CD8-positive, alpha-beta memory T cell (primary cell): ENCODE results near the gene CDH23. TPM values are rescaled to one million over a fixed set of nuclear protein-coding genes. Genes with fewer than 3 reads are reported as not detected.

Experiments
- CTCF ChIA-PET: fragments of 350-600 bp; sonication (Branson Sonifier 250); formaldehyde crosslinking; loops from one replicate; lab custom pipeline; 2021; ENCODE audit warnings: antibody characterized with exemption; lab: Charles Lee
- POLR2A ChIA-PET: fragments of 350-600 bp; sonication (Branson Sonifier 250); formaldehyde crosslinking; loops from one replicate; lab custom pipeline; 2021; ENCODE audit warnings: antibody characterized with exemption; lab: Charles Lee
- DNase-seq, 5 donors: peaks; one replicate each; pipeline versions ENCODE4 v3.0.0 to v3.0.0-alpha.2; 2020 to 2022; ENCODE audit warnings: mixed read lengths in 1 of 5
- H3K27ac ChIP-seq: one replicate; pipeline ENCODE4 v1.7.0; 2013; ENCODE audit warnings: low read depth, mild to moderate bottlenecking, low read length, moderate library complexity
- H3K27me3 ChIP-seq: 2 replicates; pipeline ENCODE4 v1.7.0; 2013; ENCODE audit warnings: low read length, mild to moderate bottlenecking; ENCODE audit not compliant: insufficient read depth, poor library complexity, severe bottlenecking
- H3K36me3 ChIP-seq: 2 replicates; pipeline ENCODE4 v1.7.0; 2013; ENCODE audit warnings: mild to moderate bottlenecking, low read length, moderate library complexity; ENCODE audit not compliant: insufficient read depth
- H3K4me1 ChIP-seq: 2 replicates; pipeline ENCODE4 v1.7.0; 2013; ENCODE audit warnings: mild to moderate bottlenecking, low read length, moderate library complexity; ENCODE audit not compliant: insufficient read depth
- H3K4me3 ChIP-seq: 2 replicates; pipeline ENCODE4 v1.7.0; 2013; ENCODE audit warnings: mild to moderate bottlenecking, low read length
- H3K9me3 ChIP-seq: 2 replicates; pipeline ENCODE4 v1.7.0; 2013; ENCODE audit warnings: mild to moderate bottlenecking, low read length
- H3K27ac Mint-ChIP-seq, 8 donors: one replicate each; pipeline ENCODE4 v1.8.0; 2020 to 2021; ENCODE audit warnings: mixed read lengths in 8 of 8, mild to moderate bottlenecking in 6 of 8, inconsistent platforms in 3 of 8, moderate library complexity in 3 of 8
- H3K27me3 Mint-ChIP-seq, 2 donors: one replicate each; pipeline ENCODE4 v1.8.0; 2020 to 2021; ENCODE audit warnings: mixed read lengths in 2 of 2, mild to moderate bottlenecking in 1 of 2, moderate library complexity in 1 of 2
- H3K36me3 Mint-ChIP-seq, 3 donors: one replicate each; pipeline ENCODE4 v1.8.0; 2020 to 2021; ENCODE audit warnings: mixed read lengths in 3 of 3, inconsistent platforms in 1 of 3, mild to moderate bottlenecking in 1 of 3
- H3K4me1 Mint-ChIP-seq, 3 donors: one replicate each; pipeline ENCODE4 v1.8.0; 2020 to 2021; ENCODE audit warnings: mixed read lengths in 3 of 3, inconsistent platforms in 1 of 3, mild to moderate bottlenecking in 1 of 3
- H3K4me3 Mint-ChIP-seq, 7 donors: one replicate each; pipeline ENCODE4 v1.8.0; 2020 to 2021; ENCODE audit warnings: mixed read lengths in 7 of 7, mild to moderate bottlenecking in 6 of 7, moderate library complexity in 4 of 7, inconsistent platforms in 2 of 7
- H3K9me3 Mint-ChIP-seq, 5 donors: one replicate each; pipeline ENCODE4 v1.8.0; 2020 to 2022; ENCODE audit warnings: mixed read lengths in 5 of 5, mild to moderate bottlenecking in 3 of 5, moderate library complexity in 2 of 5, inconsistent platforms in 1 of 5
- polyA plus RNA-seq: library from polyadenylated mRNA; unstranded; fragments of 300-500 nt; fragmentation: Illumina TruSeq; gene quantifications from one replicate; pipeline ENCODE4 v1.2.3, GENCODE V29; 2021
- total RNA-seq, 2 experiments: library from RNA; stranded (reverse); gene quantifications; one replicate each; pipeline ENCODE4 v1.2.3, GENCODE V29; 2021

Gene CDH23
- total and polyA plus RNA-seq, 3 experiments from 2014 or later, result 0.74 to 2.0 (median 0.78) TPM

- no peaks in the 10 kb centered on the region for H3K4me1 Mint-ChIP-seq
- POLR2A ChIA-PET, result no interaction called here
Measured at GRCh38 chr10:71806704-71807556, 410.2 kb downstream of the CDH23 start.

GRCh38 chr10:71807557-71808510 is 411.1 kb downstream of the CDH23 start:
- Histone ChIP-seq H3K4me1 (peaks cover 5% of the 10 kb centered on the region), H3K4me3 (no peak overlapping the region), H3K36me3 (no peaks in the 10 kb centered on the region), H3K9me3 (no peaks in the 10 kb centered on the region), H3K27ac (no peak overlapping the region), H3K27me3 (no peaks in the 10 kb centered on the region)
- ChIA-PET CTCF (no interaction called here), POLR2A (no interaction called here)
- Mint-ChIP-seq H3K4me3 (no peak overlapping the region), H3K27ac (peak overlapping the region in 3 of 8 donors; percentile 13 to 78 (median 20)), H3K4me1 (no peaks in the 10 kb centered on the region), H3K27me3 (peaks cover 0 to 1% of the 10 kb centered on the region in 2 donors), H3K9me3 (no peaks in the 10 kb centered on the region), H3K36me3 (peaks cover 0 to 5% (median 0%) of the 10 kb centered on the region in 3 donors)
- DNase-seq, result peak in 1 of 5 donors; percentile 38

More at GRCh38 chr10:71806704-71807556, 410.2 kb downstream of the CDH23 start:
- H3K4me3 Mint-ChIP-seq, result no peak overlapping the region
- Histone ChIP-seq H3K4me3 (no peak overlapping the region), H3K4me1 (peaks cover 3% of the 10 kb centered on the region), H3K27ac (no peak overlapping the region), H3K27me3 (no peaks in the 10 kb centered on the region), H3K9me3 (no peaks in the 10 kb centered on the region), H3K36me3 (no peaks in the 10 kb centered on the region)
- H3K9me3 Mint-ChIP-seq, result no peaks in the 10 kb centered on the region
- no peak overlapping the region for H3K27ac Mint-ChIP-seq
- CTCF ChIA-PET, result interaction anchor here (1.2 to 1.8 kb wide), 3 partner anchors 99 to 488 kb away, joined by 5 read pairs; partner anchors contain the start of gene SLC29A3
- H3K36me3 Mint-ChIP-seq, result peaks cover 0 to 5% (median 0%) of the 10 kb centered on the region in 3 donors
- peaks cover 0 to 1% of the 10 kb centered on the region in 2 donors for H3K27me3 Mint-ChIP-seq
- peak in 1 of 5 donors; percentile 41 for DNase-seq

GRCh38 chr10:71809628-71810027 is 412.9 kb downstream of the CDH23 start:
- no peaks in the 10 kb centered on the region for H3K4me1 Mint-ChIP-seq
- H3K36me3 Mint-ChIP-seq, result peaks cover 0 to 5% (median 5%) of the 10 kb centered on the region in 3 donors
- POLR2A ChIA-PET, result no interaction called here
- Histone ChIP-seq H3K36me3 (no peaks in the 10 kb centered on the region), H3K27me3 (no peaks in the 10 kb centered on the region), H3K4me3 (no peak overlapping the region), H3K27ac (no peak overlapping the region), H3K4me1 (peaks cover 5% of the 10 kb centered on the region), H3K9me3 (no peaks in the 10 kb centered on the region)
- H3K27me3 Mint-ChIP-seq, result peaks cover 0 to 1% of the 10 kb centered on the region in 2 donors
- no peak overlapping the region for H3K4me3 Mint-ChIP-seq
- H3K27ac Mint-ChIP-seq, result no peak overlapping the region
- no peaks in the 10 kb centered on the region for H3K9me3 Mint-ChIP-seq
- CTCF ChIA-PET, result interaction anchor here (1.2 kb wide), 1 partner anchor 112 kb away, joined by 3 read pairs; no protein-coding TSS in a partner anchor
- DNase-seq, result peak in 1 of 5 donors; percentile 33

GRCh38 chr10:71810048-71810750 is 413.5 kb downstream of the CDH23 start:
- Histone ChIP-seq H3K4me1 (peaks cover 5% of the 10 kb centered on the region), H3K27ac (no peak overlapping the region), H3K9me3 (no peaks in the 10 kb centered on the region), H3K4me3 (no peak overlapping the region), H3K27me3 (no peaks in the 10 kb centered on the region), H3K36me3 (no peaks in the 10 kb centered on the region)
- DNase-seq, result peak in 1 of 5 donors; percentile 39
- H3K4me1 Mint-ChIP-seq, result no peaks in the 10 kb centered on the region
- H3K27me3 Mint-ChIP-seq, result peaks cover 0 to 1% of the 10 kb centered on the region in 2 donors
- no peak overlapping the region for H3K4me3 Mint-ChIP-seq
- ChIA-PET POLR2A (interaction anchor here (0.7 kb wide), 1 partner anchor 29 kb away, joined by 8 read pairs; no protein-coding TSS in a partner anchor), CTCF (interaction anchor here (0.9 to 3.0 kb wide), 6 partner anchors 19 to 495 kb away, joined by 3 to 20 read pairs (median 8); partner anchors contain the start of gene VSIR)
- H3K9me3 Mint-ChIP-seq, result no peaks in the 10 kb centered on the region
- H3K36me3 Mint-ChIP-seq, result peaks cover 0 to 9% (median 5%) of the 10 kb centered on the region in 3 donors
- no peak overlapping the region for H3K27ac Mint-ChIP-seq

GRCh38 chr10:71811351-71811750 is 414.6 kb downstream of the CDH23 start:
- H3K27ac Mint-ChIP-seq, result no peak overlapping the region
- H3K27me3 Mint-ChIP-seq, result peaks cover 0 to 1% of the 10 kb centered on the region in 2 donors
- peaks cover 3 to 20% (median 5%) of the 10 kb centered on the region in 3 donors for H3K36me3 Mint-ChIP-seq
- Histone ChIP-seq H3K27me3 (no peaks in the 10 kb centered on the region), H3K36me3 (no peaks in the 10 kb centered on the region), H3K4me1 (peaks cover 5% of the 10 kb centered on the region), H3K9me3 (no peaks in the 10 kb centered on the region), H3K27ac (no peak overlapping the region), H3K4me3 (no peak overlapping the region)
- POLR2A ChIA-PET, result no interaction called here
- H3K4me3 Mint-ChIP-seq, result no peak overlapping the region
- no peaks in the 10 kb centered on the region for H3K9me3 Mint-ChIP-seq
- H3K4me1 Mint-ChIP-seq, result no peaks in the 10 kb centered on the region
- peak in 1 of 5 donors; percentile 41 for DNase-seq
- CTCF ChIA-PET, result interaction anchor here (0.6 to 3.0 kb wide), 26 partner anchors 8 to 496 kb away, joined by 3 to 20 read pairs (median 4); partner anchors contain the start of genes SLC29A3 and VSIR

GRCh38 chr10:71812016-71812912 is 415.5 kb downstream of the CDH23 start:
- Histone ChIP-seq H3K27ac (no peak overlapping the region), H3K36me3 (peaks cover 2% of the 10 kb centered on the region), H3K4me1 (peaks cover 5% of the 10 kb centered on the region), H3K27me3 (no peaks in the 10 kb centered on the region), H3K4me3 (no peak overlapping the region), H3K9me3 (no peaks in the 10 kb centered on the region)
- ChIA-PET CTCF (interaction anchor here (0.6 to 3.0 kb wide), 26 partner anchors 9 to 497 kb away, joined by 3 to 20 read pairs (median 4); partner anchors contain the start of genes SLC29A3 and VSIR), POLR2A (no interaction called here)
- DNase-seq, result peak; percentile 61 to 80 (median 74)
- Mint-ChIP-seq H3K27ac (peak overlapping the region in 1 of 8 donors; percentile 19), H3K4me3 (no peak overlapping the region), H3K27me3 (no peaks in the 10 kb centered on the region), H3K4me1 (no peaks in the 10 kb centered on the region), H3K36me3 (peaks cover 5 to 29% (median 9%) of the 10 kb centered on the region in 3 donors), H3K9me3 (no peaks in the 10 kb centered on the region)
